Activated T-cell treated with anti-CD3 and anti-CD28 coated beads, Interleukin-2, amount 50 U/mL, for 4 hours (primary cell): ENCODE data around the gene XPO5. TPM values are rescaled to one million over a fixed set of nuclear protein-coding genes. Genes with fewer than 3 reads are reported as not detected.
"Not testable (repeated sequence)": the region's sequence is repeated elsewhere in the genome, so short reads cannot be mapped to it uniquely, and the experiment has no call there.

ENCODE experiments used
- ATAC-seq, 2 donors: fragments of 200-7000 bp; cut with Tn5 transposase; one replicate each; pipeline ENCODE4 v1.10.0; 2021
- DNase-seq: peaks from one replicate; pipeline ENCODE4 v3.0.0-alpha.2; 2020
- H3K27me3 Mint-ChIP-seq: one replicate; pipeline ENCODE4 v1.8.0; 2021; ENCODE audit warnings: low read depth, mixed read lengths
- H3K36me3 Mint-ChIP-seq: one replicate; pipeline ENCODE4 v1.8.0; 2022; ENCODE audit warnings: mixed read lengths; ENCODE audit not compliant: insufficient read depth
- H3K4me1 Mint-ChIP-seq: one replicate; pipeline ENCODE4 v1.8.0; 2021; ENCODE audit warnings: low read depth, mixed read lengths
- H3K4me3 Mint-ChIP-seq: one replicate; pipeline ENCODE4 v1.8.0; 2021; ENCODE audit warnings: mild to moderate bottlenecking, moderate library complexity, mixed read lengths
- H3K9me3 Mint-ChIP-seq: one replicate; pipeline ENCODE4 v1.8.0; 2021; ENCODE audit warnings: mixed read lengths
- total RNA-seq, 3 donors: library from RNA; stranded (reverse); gene quantifications; one replicate each; pipeline ENCODE4 v1.2.1, GENCODE V29; 2021

Gene XPO5
- total RNA-seq, 3 donors from 2014 or later = 116 to 140 (median 120) TPM

GRCh38 chr6:43557620-43558019 is 18.2 kb downstream of the XPO5 start:
- not testable (repeated sequence) for H3K4me1 Mint-ChIP-seq, DNase-seq, ATAC-seq, H3K27me3 Mint-ChIP-seq, H3K9me3 Mint-ChIP-seq, H3K4me3 Mint-ChIP-seq
- peaks cover 45% of the 10 kb centered on the region for H3K36me3 Mint-ChIP-seq

- Mint-ChIP-seq H3K9me3 (no peaks in the 10 kb centered on the region), H3K36me3 (peaks cover 48% of the 10 kb centered on the region), H3K4me1 (no peaks in the 10 kb centered on the region), H3K4me3 (no peak overlapping the region), H3K27me3 (no peaks in the 10 kb centered on the region)
- DNase-seq (no peak), ATAC-seq (no peak)
Measured at GRCh38 chr6:43547222-43547621, 28.6 kb downstream of the XPO5 start.

- ATAC-seq (no peak), DNase-seq (no peak)
- no peaks in the 10 kb centered on the region for H3K27me3 Mint-ChIP-seq
- peaks cover 46% of the 10 kb centered on the region for H3K36me3 Mint-ChIP-seq
- no peak overlapping the region for H3K4me3 Mint-ChIP-seq
- no peaks in the 10 kb centered on the region for H3K9me3 Mint-ChIP-seq
- H3K4me1 Mint-ChIP-seq = no peaks in the 10 kb centered on the region
Measured at GRCh38 chr6:43544461-43544860, 31.4 kb downstream of the XPO5 start.

- ATAC-seq (no peak), DNase-seq (no peak)
- no peaks in the 10 kb centered on the region for H3K9me3 Mint-ChIP-seq
- no peaks in the 10 kb centered on the region for H3K4me1 Mint-ChIP-seq
- H3K4me3 Mint-ChIP-seq = no peak overlapping the region
- peaks cover 39% of the 10 kb centered on the region for H3K36me3 Mint-ChIP-seq
- H3K27me3 Mint-ChIP-seq = no peaks in the 10 kb centered on the region
Measured at GRCh38 chr6:43541774-43542471, 33.9 kb downstream of the XPO5 start.

GRCh38 chr6:43540507-43540906 is 35.3 kb downstream of the XPO5 start:
- H3K4me3 Mint-ChIP-seq = no peak overlapping the region
- no peaks in the 10 kb centered on the region for H3K9me3 Mint-ChIP-seq
- no peak for DNase-seq
- no peak for ATAC-seq
- H3K27me3 Mint-ChIP-seq = no peaks in the 10 kb centered on the region
- peaks cover 30% of the 10 kb centered on the region for H3K36me3 Mint-ChIP-seq
- H3K4me1 Mint-ChIP-seq = no peaks in the 10 kb centered on the region

- ATAC-seq, H3K9me3 Mint-ChIP-seq, H3K4me1 Mint-ChIP-seq, H3K27me3 Mint-ChIP-seq, H3K4me3 Mint-ChIP-seq, DNase-seq: not testable (repeated sequence)
- peaks cover 26% of the 10 kb centered on the region for H3K36me3 Mint-ChIP-seq
Measured at GRCh38 chr6:43539409-43539808, 36.4 kb downstream of the XPO5 start.

- H3K27me3 Mint-ChIP-seq, H3K9me3 Mint-ChIP-seq, H3K4me1 Mint-ChIP-seq, ATAC-seq, DNase-seq, H3K4me3 Mint-ChIP-seq: not testable (repeated sequence)
- peaks cover 25% of the 10 kb centered on the region for H3K36me3 Mint-ChIP-seq
Measured at GRCh38 chr6:43538986-43539385, 36.9 kb downstream of the XPO5 start.

GRCh38 chr6:43532201-43532600 is 43.6 kb downstream of the XPO5 start:
- Mint-ChIP-seq H3K4me1 (no peaks in the 10 kb centered on the region), H3K27me3 (no peaks in the 10 kb centered on the region), H3K9me3 (no peaks in the 10 kb centered on the region), H3K4me3 (no peak overlapping the region), H3K36me3 (peaks cover 38% of the 10 kb centered on the region)
- ATAC-seq = no peak
- DNase-seq = no peak

GRCh38 chr6:43524483-43524961 is 51.3 kb downstream of the XPO5 start:
- no peaks in the 10 kb centered on the region for H3K27me3 Mint-ChIP-seq
- DNase-seq = no peak
- no peak overlapping the region for H3K4me3 Mint-ChIP-seq
- H3K9me3 Mint-ChIP-seq = no peaks in the 10 kb centered on the region
- peaks cover 5% of the 10 kb centered on the region for H3K4me1 Mint-ChIP-seq
- no peak for ATAC-seq
- peaks cover 52% of the 10 kb centered on the region for H3K36me3 Mint-ChIP-seq

GRCh38 chr6:43523284-43523683 is 52.6 kb downstream of the XPO5 start:
- ATAC-seq (no peak), DNase-seq (no peak)
- no peaks in the 10 kb centered on the region for H3K27me3 Mint-ChIP-seq
- no peaks in the 10 kb centered on the region for H3K9me3 Mint-ChIP-seq
- peaks cover 53% of the 10 kb centered on the region for H3K36me3 Mint-ChIP-seq
- H3K4me1 Mint-ChIP-seq = peaks cover 5% of the 10 kb centered on the region
- H3K4me3 Mint-ChIP-seq = no peak overlapping the region

GRCh38 chr6:43522547-43523261 is 53.1 kb downstream of the XPO5 start:
- H3K27me3 Mint-ChIP-seq = no peaks in the 10 kb centered on the region
- H3K36me3 Mint-ChIP-seq = peaks cover 50% of the 10 kb centered on the region
- DNase-seq (no peak), ATAC-seq (peak in 1 of 2 donors; percentile 7)
- H3K4me1 Mint-ChIP-seq = peaks cover 5% of the 10 kb centered on the region
- no peak overlapping the region for H3K4me3 Mint-ChIP-seq
- H3K9me3 Mint-ChIP-seq = no peaks in the 10 kb centered on the region

- peaks cover 44% of the 10 kb centered on the region for H3K36me3 Mint-ChIP-seq
- no peak for ATAC-seq
- H3K27me3 Mint-ChIP-seq = no peaks in the 10 kb centered on the region
- H3K4me1 Mint-ChIP-seq = peaks cover 5% of the 10 kb centered on the region
- no peak overlapping the region for H3K4me3 Mint-ChIP-seq
- no peaks in the 10 kb centered on the region for H3K9me3 Mint-ChIP-seq
- DNase-seq = no peak
Measured at GRCh38 chr6:43521836-43522235, 54.0 kb downstream of the XPO5 start.

- no peaks in the 10 kb centered on the region for H3K27me3 Mint-ChIP-seq
- peaks cover 18% of the 10 kb centered on the region for H3K4me1 Mint-ChIP-seq
- H3K36me3 Mint-ChIP-seq = peaks cover 32% of the 10 kb centered on the region
- no peak overlapping the region for H3K4me3 Mint-ChIP-seq
- H3K9me3 Mint-ChIP-seq = no peaks in the 10 kb centered on the region
- ATAC-seq = no peak
- DNase-seq = no peak
Measured at GRCh38 chr6:43520097-43520496, 55.7 kb downstream of the XPO5 start.

GRCh38 chr6:43517505-43518357 is 58.1 kb downstream of the XPO5 start:
- Mint-ChIP-seq H3K36me3 (peaks cover 39% of the 10 kb centered on the region), H3K9me3 (no peaks in the 10 kb centered on the region), H3K27me3 (no peaks in the 10 kb centered on the region), H3K4me1 (peaks cover 33% of the 10 kb centered on the region), H3K4me3 (no peak overlapping the region)
- no peak for DNase-seq
- peak; percentile 27 to 33 for ATAC-seq
